SK-N-SH treated with all-trans-retinoic acid at 6 μM for 48 hours (cell line): Measurements from ENCODE around the gene SNAPC2.
"Not testable (repeated sequence)": the region's sequence is repeated elsewhere in the genome, so short reads cannot be mapped to it uniquely, and the experiment has no call there.

Experiments used
- ATAC-seq: fragments of 200-7000 bp; cut with Tn5 transposase; 3 replicates; pipeline ENCODE4 v1.9.1; 2020; ENCODE audit warnings: mild to moderate bottlenecking, moderate library complexity
- BACH2 ChIP-seq: fragments of 250-450 bp; sonication (Bioruptor Pico); IDR thresholded peaks from 2 replicates; pipeline ENCODE4 v1.9.0; 2021; ENCODE audit warnings: mild to moderate bottlenecking, borderline replicate concordance
- CREB5 ChIP-seq: fragments of 250-450 bp; sonication (Bioruptor Pico); IDR thresholded peaks from 2 replicates; pipeline ENCODE4 v1.5.1; 2020; ENCODE audit warnings: low read depth, mild to moderate bottlenecking, moderate library complexity
- CSDC2 ChIP-seq: fragments of 250-450 bp; sonication (Bioruptor Pico); IDR thresholded peaks from 2 replicates; pipeline ENCODE4 v1.5.0; 2020; ENCODE audit warnings: mild to moderate bottlenecking, moderate library complexity
- CSRNP3 ChIP-seq: fragments of 250-450 bp; sonication (Bioruptor Pico); IDR thresholded peaks from 2 replicates; pipeline ENCODE4 v1.5.1; 2021; ENCODE audit warnings: mild to moderate bottlenecking, moderate library complexity
- ESRRG ChIP-seq: fragments of 250-450 bp; sonication (Bioruptor Pico); IDR thresholded peaks from 2 replicates; pipeline ENCODE4 v1.6.1; 2021; ENCODE audit warnings: mild to moderate bottlenecking
- GLIS3 ChIP-seq: fragments of 250-450 bp; sonication (Bioruptor Pico); IDR thresholded peaks from 2 replicates; pipeline ENCODE4 v1.5.0; 2020; ENCODE audit warnings: mild to moderate bottlenecking, moderate library complexity
- ISL1 ChIP-seq: fragments of 250-450 bp; sonication (Bioruptor Pico); IDR thresholded peaks from 2 replicates; pipeline ENCODE4 v2.1.2; 2022; ENCODE audit warnings: mild to moderate bottlenecking, moderate library complexity
- POU6F1 ChIP-seq: fragments of 250-450 bp; sonication (Bioruptor Pico); IDR thresholded peaks from 2 replicates; pipeline ENCODE4 v1.8.0; 2021; ENCODE audit warnings: low read depth, mild to moderate bottlenecking, moderate library complexity, borderline replicate concordance
- RARB ChIP-seq: fragments of 250-450 bp; sonication (Bioruptor Pico); IDR thresholded peaks from 2 replicates; pipeline ENCODE4 v1.8.0; 2021; ENCODE audit warnings: mild to moderate bottlenecking, moderate library complexity
- TCF4 ChIP-seq: fragments of 250-450 bp; sonication (Bioruptor Pico); IDR thresholded peaks from 2 replicates; pipeline ENCODE4 v1.8.0; 2021; ENCODE audit warnings: mild to moderate bottlenecking, moderate library complexity, borderline replicate concordance
- TOX ChIP-seq: fragments of 250-450 bp; sonication (Bioruptor Pico); IDR thresholded peaks from 2 replicates; pipeline ENCODE4 v1.8.0; 2021; ENCODE audit warnings: mild to moderate bottlenecking, moderate library complexity, borderline replicate concordance
- ZC3H10 ChIP-seq: fragments of 250-450 bp; sonication (Bioruptor Pico); IDR thresholded peaks from 2 replicates; pipeline ENCODE4 v1.5.1; 2021; ENCODE audit warnings: mild to moderate bottlenecking, moderate library complexity
- ZFP3 ChIP-seq: fragments of 250-450 bp; sonication (Bioruptor Pico); IDR thresholded peaks from 2 replicates; pipeline ENCODE4 v1.5.0; 2020; ENCODE audit warnings: mild to moderate bottlenecking, moderate library complexity
- ZFP30 ChIP-seq: fragments of 450-650 bp; formaldehyde crosslinking; IDR thresholded peaks from 2 replicates; pipeline ENCODE4 v1.5.0; 2022; ENCODE audit warnings: mild to moderate bottlenecking, moderate library complexity
- ZNF565 ChIP-seq: fragments of 450-650 bp; formaldehyde crosslinking; conservative IDR thresholded peaks from 2 replicates; pipeline ENCODE4 v1.5.0; 2020; ENCODE audit warnings: low read depth, mild to moderate bottlenecking, moderate library complexity
- ZNF70 ChIP-seq: fragments of 450-650 bp; formaldehyde crosslinking; IDR thresholded peaks from 2 replicates; pipeline ENCODE4 v1.5.0; 2020; ENCODE audit warnings: mild to moderate bottlenecking, moderate library complexity
- ZNF8 ChIP-seq: fragments of 450-650 bp; formaldehyde crosslinking; IDR thresholded peaks from 2 replicates; pipeline ENCODE4 v1.5.0; 2020; ENCODE audit warnings: mild to moderate bottlenecking, moderate library complexity
- TF ChIP-seq, protein P1 (sequence below): fragments of 250-450 bp; sonication (Bioruptor Pico); IDR thresholded peaks from 2 replicates; pipeline ENCODE4 v1.8.0; 2020; ENCODE audit warnings: mild to moderate bottlenecking, moderate library complexity, borderline replicate concordance
- TF ChIP-seq, protein P2 (sequence below): fragments of 250-450 bp; sonication (Bioruptor Pico); IDR thresholded peaks from 2 replicates; pipeline ENCODE4 v1.5.0; 2020; ENCODE audit warnings: mild to moderate bottlenecking, moderate library complexity

Gene SNAPC2

GRCh38 chr19:7917267-7918061 is 2.7 kb upstream of the SNAPC2 start:
- peak; percentile 28 for ATAC-seq
- no peak for TF ChIP-seq RARB
- TF ChIP-seq, protein P1, sequence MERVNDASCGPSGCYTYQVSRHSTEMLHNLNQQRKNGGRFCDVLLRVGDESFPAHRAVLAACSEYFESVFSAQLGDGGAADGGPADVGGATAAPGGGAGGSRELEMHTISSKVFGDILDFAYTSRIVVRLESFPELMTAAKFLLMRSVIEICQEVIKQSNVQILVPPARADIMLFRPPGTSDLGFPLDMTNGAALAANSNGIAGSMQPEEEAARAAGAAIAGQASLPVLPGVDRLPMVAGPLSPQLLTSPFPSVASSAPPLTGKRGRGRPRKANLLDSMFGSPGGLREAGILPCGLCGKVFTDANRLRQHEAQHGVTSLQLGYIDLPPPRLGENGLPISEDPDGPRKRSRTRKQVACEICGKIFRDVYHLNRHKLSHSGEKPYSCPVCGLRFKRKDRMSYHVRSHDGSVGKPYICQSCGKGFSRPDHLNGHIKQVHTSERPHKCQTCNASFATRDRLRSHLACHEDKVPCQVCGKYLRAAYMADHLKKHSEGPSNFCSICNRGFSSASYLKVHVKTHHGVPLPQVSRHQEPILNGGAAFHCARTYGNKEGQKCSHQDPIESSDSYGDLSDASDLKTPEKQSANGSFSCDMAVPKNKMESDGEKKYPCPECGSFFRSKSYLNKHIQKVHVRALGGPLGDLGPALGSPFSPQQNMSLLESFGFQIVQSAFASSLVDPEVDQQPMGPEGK = no peak
- TF ChIP-seq ZFP3 (CRISPR knock-in tag) = no peak
- TF ChIP-seq CSRNP3 (CRISPR knock-in tag) = no peak
- no peak for TF ChIP-seq ZFP30
- no peak for TF ChIP-seq GLIS3
- TF ChIP-seq CSDC2 (CRISPR knock-in tag) = no peak
- TF ChIP-seq ESRRG (CRISPR knock-in tag) = no peak
- TF ChIP-seq ZNF70 = no peak
- TF ChIP-seq TOX (CRISPR knock-in tag) = no peak
- no peak for TF ChIP-seq ZNF8 (CRISPR knock-in tag)
- no peak for TF ChIP-seq ISL1
- TF ChIP-seq BACH2 (CRISPR knock-in tag) = no peak
- TF ChIP-seq ZNF565 (CRISPR knock-in tag) = no peak

DNA sequence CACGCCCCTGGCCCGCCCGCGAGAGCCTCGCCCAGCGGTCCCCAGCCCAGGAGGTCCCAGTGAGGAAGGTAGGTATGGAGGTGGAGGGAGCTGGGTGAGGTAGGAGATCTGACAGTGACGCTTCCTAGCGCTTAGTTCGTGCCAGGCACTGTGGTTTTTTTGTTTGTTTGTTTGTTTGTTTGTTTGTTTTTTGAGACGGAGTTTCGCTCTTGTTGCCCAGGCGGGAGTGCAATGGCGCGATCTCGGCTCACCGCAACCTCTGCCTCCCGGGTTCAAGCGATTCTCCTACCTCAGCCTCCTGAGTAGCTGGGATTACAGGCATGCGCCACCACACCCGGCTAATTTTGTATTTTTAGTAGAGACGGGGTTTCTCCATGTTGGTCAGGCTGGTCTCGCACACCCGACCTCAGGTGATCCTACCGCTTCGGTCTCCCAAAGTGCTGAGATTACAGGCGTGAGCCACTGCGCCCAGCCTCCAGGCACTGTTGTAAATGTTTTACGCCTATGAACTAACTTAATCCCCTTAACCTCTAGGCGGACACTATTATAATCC is 2.0 kb upstream of the SNAPC2 start:
- not testable (repeated sequence) for ATAC-seq

- TF ChIP-seq, protein P2, sequence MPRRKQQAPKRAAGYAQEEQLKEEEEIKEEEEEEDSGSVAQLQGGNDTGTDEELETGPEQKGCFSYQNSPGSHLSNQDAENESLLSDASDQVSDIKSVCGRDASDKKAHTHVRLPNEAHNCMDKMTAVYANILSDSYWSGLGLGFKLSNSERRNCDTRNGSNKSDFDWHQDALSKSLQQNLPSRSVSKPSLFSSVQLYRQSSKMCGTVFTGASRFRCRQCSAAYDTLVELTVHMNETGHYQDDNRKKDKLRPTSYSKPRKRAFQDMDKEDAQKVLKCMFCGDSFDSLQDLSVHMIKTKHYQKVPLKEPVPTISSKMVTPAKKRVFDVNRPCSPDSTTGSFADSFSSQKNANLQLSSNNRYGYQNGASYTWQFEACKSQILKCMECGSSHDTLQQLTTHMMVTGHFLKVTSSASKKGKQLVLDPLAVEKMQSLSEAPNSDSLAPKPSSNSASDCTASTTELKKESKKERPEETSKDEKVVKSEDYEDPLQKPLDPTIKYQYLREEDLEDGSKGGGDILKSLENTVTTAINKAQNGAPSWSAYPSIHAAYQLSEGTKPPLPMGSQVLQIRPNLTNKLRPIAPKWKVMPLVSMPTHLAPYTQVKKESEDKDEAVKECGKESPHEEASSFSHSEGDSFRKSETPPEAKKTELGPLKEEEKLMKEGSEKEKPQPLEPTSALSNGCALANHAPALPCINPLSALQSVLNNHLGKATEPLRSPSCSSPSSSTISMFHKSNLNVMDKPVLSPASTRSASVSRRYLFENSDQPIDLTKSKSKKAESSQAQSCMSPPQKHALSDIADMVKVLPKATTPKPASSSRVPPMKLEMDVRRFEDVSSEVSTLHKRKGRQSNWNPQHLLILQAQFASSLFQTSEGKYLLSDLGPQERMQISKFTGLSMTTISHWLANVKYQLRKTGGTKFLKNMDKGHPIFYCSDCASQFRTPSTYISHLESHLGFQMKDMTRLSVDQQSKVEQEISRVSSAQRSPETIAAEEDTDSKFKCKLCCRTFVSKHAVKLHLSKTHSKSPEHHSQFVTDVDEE = no peak
- TF ChIP-seq ZC3H10 (no peak), ZNF8 (CRISPR knock-in tag) (no peak), RARB (no peak), CSRNP3 (CRISPR knock-in tag) (no peak), GLIS3 (no peak), ESRRG (CRISPR knock-in tag) (no peak), TCF4 (no peak), CSDC2 (CRISPR knock-in tag) (no peak), POU6F1 (CRISPR knock-in tag) (no peak), ZNF565 (CRISPR knock-in tag) (no peak), CREB5 (CRISPR knock-in tag) (no peak)
- TF ChIP-seq, all 23 proteins: peak for 0
- no peak for ATAC-seq
These were observed 1.3 kb upstream of the SNAPC2 start for GRCh38 chr19:7918615-7919421.
